Mucosa of rectum (tissue), 2 donors: Measurements from ENCODE around the gene SOX6.
"Not testable (repeated sequence)": the region's sequence is repeated elsewhere in the genome, so short reads cannot be mapped to it uniquely, and the experiment has no call there.

Experiments
- H3K27ac ChIP-seq, 2 donors: one replicate each; pipeline ENCODE4 v1.7.0; 2013; ENCODE audit warnings: inconsistent platforms in 2 of 2, low read depth in 2 of 2, low read length in 2 of 2
- H3K27me3 ChIP-seq, 2 donors: one replicate each; pipeline ENCODE4 v1.7.0; 2013; ENCODE audit warnings: low read length in 2 of 2; ENCODE audit not compliant: control insufficient read depth in 2 of 2, insufficient read depth in 2 of 2
- H3K36me3 ChIP-seq, 2 donors: one replicate each; pipeline ENCODE4 v1.7.0; 2013; ENCODE audit warnings: low read length in 2 of 2; ENCODE audit not compliant: control insufficient read depth in 2 of 2, insufficient read depth in 2 of 2
- H3K4me1 ChIP-seq, 2 donors: one replicate each; pipeline ENCODE4 v1.7.0; 2013; ENCODE audit warnings: low read length in 2 of 2, mild to moderate bottlenecking in 1 of 2; ENCODE audit not compliant: control insufficient read depth in 2 of 2, insufficient read depth in 2 of 2
- H3K4me3 ChIP-seq, 2 donors: one replicate each; pipeline ENCODE4 v1.7.0; 2013; ENCODE audit warnings: low read length in 2 of 2
- H3K9ac ChIP-seq, 2 donors: one replicate each; pipeline ENCODE4 v1.7.0; 2013; ENCODE audit warnings: low read length in 2 of 2, low read depth in 1 of 2, mild to moderate bottlenecking in 1 of 2
- H3K9me3 ChIP-seq, 2 donors: one replicate each; pipeline ENCODE4 v1.7.0; 2013; ENCODE audit warnings: low read length in 2 of 2; ENCODE audit not compliant: control insufficient read depth in 2 of 2
- donor health status: healthy.
- donor health status: Normal muscosa, but diverticular disease.

SOX6 gene

DNA sequence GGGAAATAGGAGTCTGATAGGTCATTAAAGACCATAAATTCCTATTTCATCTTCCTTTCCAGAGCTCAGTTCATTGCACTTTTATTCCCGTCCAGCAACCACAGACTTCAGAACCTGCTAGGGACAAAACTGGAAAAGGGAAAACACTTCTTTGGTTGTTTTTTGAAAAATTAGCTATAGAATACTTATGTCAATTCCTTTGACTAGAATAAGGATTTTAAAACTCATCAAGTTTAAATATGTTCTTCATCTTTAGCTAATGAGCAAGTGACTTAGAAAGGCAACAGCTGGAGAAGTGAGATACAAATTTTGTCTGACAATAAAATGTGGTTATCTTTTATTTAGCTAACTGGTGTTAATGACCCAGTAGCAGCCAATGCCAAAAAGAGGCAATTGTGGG, 206.9 kb downstream of the SOX6 start:
- Histone ChIP-seq H3K36me3 (no peaks in the 10 kb centered on the region), H3K9ac (no peak overlapping the region), H3K27ac (no peak overlapping the region), H3K9me3 (no peaks in the 10 kb centered on the region), H3K4me3 (no peak overlapping the region), H3K4me1 (peaks cover 0 to 6% of the 10 kb centered on the region in 2 donors), H3K27me3 (no peaks in the 10 kb centered on the region)

DNA sequence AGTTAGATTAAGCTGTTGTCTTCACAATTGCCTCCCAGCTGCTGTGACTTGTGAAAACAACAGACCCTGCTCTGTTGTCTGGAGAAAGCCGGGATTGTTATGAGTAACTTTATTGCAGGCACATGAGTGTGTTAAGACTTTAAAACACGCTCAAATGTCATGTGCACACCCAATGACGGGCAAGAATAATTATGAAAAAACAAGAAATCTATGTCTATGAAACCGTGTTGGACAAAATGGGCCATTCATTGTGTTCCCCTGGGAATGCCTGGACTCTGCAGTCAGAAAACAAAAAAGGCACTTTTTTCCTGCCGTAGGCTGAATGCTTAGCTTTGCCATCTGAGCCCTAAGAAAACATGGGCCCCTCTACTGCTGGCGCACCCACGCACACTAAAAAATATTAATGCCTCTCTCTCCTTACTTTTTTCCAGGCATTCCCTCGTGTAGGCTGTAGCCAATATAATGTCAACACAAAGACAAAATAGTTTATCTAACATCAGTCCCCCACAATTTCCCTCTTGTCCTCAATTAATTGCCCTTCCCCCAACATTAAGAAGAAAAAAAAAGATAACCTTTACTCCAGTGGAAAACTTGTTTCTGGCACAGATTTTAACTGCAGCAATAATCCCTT, 207.9 kb downstream of the SOX6 start:
- H3K9me3 ChIP-seq: no peaks in the 10 kb centered on the region
- no peak overlapping the region for H3K27ac ChIP-seq
- H3K27me3 ChIP-seq: no peaks in the 10 kb centered on the region
- peaks cover 0 to 6% of the 10 kb centered on the region in 2 donors for H3K4me1 ChIP-seq
- H3K9ac ChIP-seq: no peak overlapping the region
- H3K4me3 ChIP-seq: no peak overlapping the region
- H3K36me3 ChIP-seq: no peaks in the 10 kb centered on the region

DNA sequence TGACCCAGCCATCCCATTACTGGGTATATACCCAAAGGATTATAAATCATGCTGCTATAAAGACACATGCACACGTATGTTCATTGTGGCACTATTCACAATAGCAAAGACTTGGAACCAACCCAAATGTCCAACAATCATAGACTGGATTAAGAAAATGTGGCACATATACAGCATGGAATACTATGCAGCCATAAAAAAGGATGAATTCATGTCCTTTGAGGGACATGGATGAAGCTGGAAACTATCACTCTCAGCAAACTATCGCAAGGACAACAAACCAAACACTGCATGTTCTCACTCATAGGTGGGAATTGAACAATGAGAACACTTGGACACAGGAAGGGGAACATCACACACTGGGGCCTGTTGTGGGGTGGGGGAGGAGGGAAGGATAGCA, 209.4 kb downstream of the SOX6 start:
- H3K27ac ChIP-seq, H3K9ac ChIP-seq, H3K4me1 ChIP-seq, H3K9me3 ChIP-seq, H3K27me3 ChIP-seq, H3K36me3 ChIP-seq, H3K4me3 ChIP-seq: not testable (repeated sequence)

GRCh38 chr11:16141614-16142013, 214.7 kb downstream of the SOX6 start:
- not testable (repeated sequence) for H3K4me3 ChIP-seq, H3K9ac ChIP-seq, H3K27me3 ChIP-seq, H3K4me1 ChIP-seq, H3K27ac ChIP-seq, H3K9me3 ChIP-seq, H3K36me3 ChIP-seq

GRCh38 chr11:16141162-16141561, 215.2 kb downstream of the SOX6 start:
- not testable (repeated sequence) for H3K4me3 ChIP-seq, H3K9ac ChIP-seq, H3K9me3 ChIP-seq, H3K36me3 ChIP-seq, H3K27ac ChIP-seq, H3K4me1 ChIP-seq, H3K27me3 ChIP-seq

- Histone ChIP-seq H3K27ac (no peak overlapping the region), H3K4me1 (no peaks in the 10 kb centered on the region), H3K9ac (no peak overlapping the region), H3K27me3 (no peaks in the 10 kb centered on the region), H3K4me3 (no peak overlapping the region), H3K36me3 (no peaks in the 10 kb centered on the region), H3K9me3 (no peaks in the 10 kb centered on the region)
Observed at GRCh38 chr11:16136792-16137390, 219.5 kb downstream of the SOX6 start.

DNA sequence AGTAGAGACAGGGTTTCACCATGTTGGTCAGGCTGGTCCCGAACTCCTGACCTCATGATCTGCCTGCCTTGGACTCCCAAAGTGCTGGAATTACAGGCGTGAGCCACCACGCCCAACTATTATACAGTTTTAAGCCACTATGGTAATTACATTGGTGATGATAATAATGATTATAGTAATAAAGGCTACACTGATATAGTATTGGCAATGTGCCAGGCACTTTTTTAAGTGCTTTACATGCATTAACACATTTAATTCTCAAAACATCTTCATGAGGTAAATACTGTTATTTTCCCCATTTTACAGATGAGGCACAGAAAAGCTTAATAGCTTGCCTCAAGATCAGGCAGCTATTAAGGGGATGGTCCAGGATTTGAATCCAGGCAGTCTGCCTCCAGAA, 222.5 kb downstream of the SOX6 start:
- no peaks in the 10 kb centered on the region for H3K9me3 ChIP-seq

GRCh38 chr11:16127732-16128131, 228.6 kb downstream of the SOX6 start:
- Histone ChIP-seq H3K4me3 (no peak overlapping the region), H3K27me3 (no peaks in the 10 kb centered on the region), H3K27ac (no peak overlapping the region), H3K36me3 (no peaks in the 10 kb centered on the region), H3K4me1 (no peaks in the 10 kb centered on the region), H3K9me3 (no peaks in the 10 kb centered on the region), H3K9ac (no peak overlapping the region)

More for the DNA sequence above, 222.5 kb downstream of the SOX6 start:
- H3K9ac ChIP-seq: no peak overlapping the region
- no peaks in the 10 kb centered on the region for H3K27me3 ChIP-seq
- H3K4me3 ChIP-seq: no peak overlapping the region
- no peaks in the 10 kb centered on the region for H3K4me1 ChIP-seq
- no peaks in the 10 kb centered on the region for H3K36me3 ChIP-seq
- no peak overlapping the region for H3K27ac ChIP-seq

GRCh38 chr11:16126362-16126761, 230.0 kb downstream of the SOX6 start:
- Histone ChIP-seq H3K27ac (no peak overlapping the region), H3K27me3 (no peaks in the 10 kb centered on the region), H3K36me3 (no peaks in the 10 kb centered on the region), H3K9me3 (no peaks in the 10 kb centered on the region), H3K4me3 (no peak overlapping the region), H3K4me1 (no peaks in the 10 kb centered on the region), H3K9ac (no peak overlapping the region)

DNA sequence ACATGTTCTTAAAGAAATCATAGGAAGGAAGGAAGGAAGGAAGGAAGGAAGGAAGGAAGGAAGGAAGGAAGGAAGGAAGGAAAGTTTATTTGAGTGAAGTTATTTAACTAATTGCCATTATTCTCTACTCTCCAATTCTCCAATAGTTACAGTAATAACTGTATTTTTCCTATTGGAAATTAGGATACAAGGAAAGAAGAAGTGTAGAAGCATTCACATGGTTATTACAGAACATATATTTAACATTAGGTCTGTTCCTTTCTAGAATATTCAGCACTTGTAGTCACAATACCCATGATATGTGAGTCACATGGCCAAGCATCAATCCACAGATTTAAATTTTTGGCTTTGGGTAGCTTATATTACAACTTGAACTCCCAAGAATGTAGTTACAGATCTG, 230.6 kb downstream of the SOX6 start:
- no peak overlapping the region for H3K27ac ChIP-seq
- H3K4me1 ChIP-seq: no peaks in the 10 kb centered on the region
- H3K27me3 ChIP-seq: no peaks in the 10 kb centered on the region
- H3K9ac ChIP-seq: no peak overlapping the region
- H3K36me3 ChIP-seq: no peaks in the 10 kb centered on the region
- H3K4me3 ChIP-seq: no peak overlapping the region
- no peaks in the 10 kb centered on the region for H3K9me3 ChIP-seq
